ENCODE results near the gene DLEC1.
A peak's percentile ranks its signal among the peaks of the same experiment; 100 is the strongest.
"Not testable (repeated sequence)": the region's sequence is repeated elsewhere in the genome, so short reads cannot be mapped to it uniquely, and the experiment has no call there.

The DLEC1 gene

GRCh38 chr3:38139652-38140051 lies 100.6 kb downstream of the DLEC1 start:
- DNase-seq: no peak

- DNase-seq: no peak
These were observed 101.5 kb downstream of the DLEC1 start for GRCh38 chr3:38140326-38141172.

- DNase-seq: no peak
These were observed 102.4 kb downstream of the DLEC1 start for GRCh38 chr3:38141173-38141951.

GRCh38 chr3:38141952-38142273 lies 102.9 kb downstream of the DLEC1 start:
- no peak for DNase-seq

GRCh38 chr3:38142959-38143358 lies 104.0 kb downstream of the DLEC1 start:
- DNase-seq: no peak

GRCh38 chr3:38143511-38143910 lies 104.5 kb downstream of the DLEC1 start:
- no peak for DNase-seq

GRCh38 chr3:38146504-38146903 lies 107.5 kb downstream of the DLEC1 start:
- no peak for DNase-seq

GRCh38 chr3:38147421-38147820 lies 108.4 kb downstream of the DLEC1 start:
- no peak for DNase-seq

GRCh38 chr3:38148311-38148882 lies 109.4 kb downstream of the DLEC1 start:
- DNase-seq: no peak

GRCh38 chr3:38149708-38150107 lies 110.7 kb downstream of the DLEC1 start:
- DNase-seq: no peak

GRCh38 chr3:38150780-38151528 lies 111.9 kb downstream of the DLEC1 start:
- no peak for DNase-seq

GRCh38 chr3:38151667-38152265 lies 112.8 kb downstream of the DLEC1 start:
- DNase-seq: no peak

GRCh38 chr3:38152609-38153008 lies 113.6 kb downstream of the DLEC1 start:
- no peak for DNase-seq

GRCh38 chr3:38153221-38153620 lies 114.2 kb downstream of the DLEC1 start:
- no peak for DNase-seq

- DNase-seq: no peak
These were observed 115.1 kb downstream of the DLEC1 start for GRCh38 chr3:38154033-38154494.

GRCh38 chr3:38154625-38155255 lies 115.7 kb downstream of the DLEC1 start:
- DNase-seq: no peak

- DNase-seq: no peak
These were observed 116.8 kb downstream of the DLEC1 start for GRCh38 chr3:38155825-38156224.

- no peak for DNase-seq
These were observed 118.1 kb downstream of the DLEC1 start for GRCh38 chr3:38157117-38157516.

- DNase-seq: peak; percentile 14
These were observed 118.6 kb downstream of the DLEC1 start for GRCh38 chr3:38157595-38157994.

- no peak for DNase-seq
These were observed 119.5 kb downstream of the DLEC1 start for GRCh38 chr3:38158472-38158871.

- DNase-seq: not testable (repeated sequence)
These were observed 121.7 kb downstream of the DLEC1 start for GRCh38 chr3:38160704-38161103.

All from DMS79 treated with DMSO at 0.1 percent for 48 hours (cell line).